IPS-NIHi11 (cell line): ENCODE data around the gene SNAI1.
"Not testable (repeated sequence)": the region's sequence is repeated elsewhere in the genome, so short reads cannot be mapped to it uniquely, and the experiment has no call there.

Experiments
- DNase-seq: peaks from one replicate; pipeline ENCODE4 v3.0.0; 2012; ENCODE audit warnings: mixed read lengths, low spot score

SNAI1 gene

GRCh38 chr20:49987015-49987867, 4.5 kb downstream of the SNAI1 start:
- no peak for DNase-seq

DNA sequence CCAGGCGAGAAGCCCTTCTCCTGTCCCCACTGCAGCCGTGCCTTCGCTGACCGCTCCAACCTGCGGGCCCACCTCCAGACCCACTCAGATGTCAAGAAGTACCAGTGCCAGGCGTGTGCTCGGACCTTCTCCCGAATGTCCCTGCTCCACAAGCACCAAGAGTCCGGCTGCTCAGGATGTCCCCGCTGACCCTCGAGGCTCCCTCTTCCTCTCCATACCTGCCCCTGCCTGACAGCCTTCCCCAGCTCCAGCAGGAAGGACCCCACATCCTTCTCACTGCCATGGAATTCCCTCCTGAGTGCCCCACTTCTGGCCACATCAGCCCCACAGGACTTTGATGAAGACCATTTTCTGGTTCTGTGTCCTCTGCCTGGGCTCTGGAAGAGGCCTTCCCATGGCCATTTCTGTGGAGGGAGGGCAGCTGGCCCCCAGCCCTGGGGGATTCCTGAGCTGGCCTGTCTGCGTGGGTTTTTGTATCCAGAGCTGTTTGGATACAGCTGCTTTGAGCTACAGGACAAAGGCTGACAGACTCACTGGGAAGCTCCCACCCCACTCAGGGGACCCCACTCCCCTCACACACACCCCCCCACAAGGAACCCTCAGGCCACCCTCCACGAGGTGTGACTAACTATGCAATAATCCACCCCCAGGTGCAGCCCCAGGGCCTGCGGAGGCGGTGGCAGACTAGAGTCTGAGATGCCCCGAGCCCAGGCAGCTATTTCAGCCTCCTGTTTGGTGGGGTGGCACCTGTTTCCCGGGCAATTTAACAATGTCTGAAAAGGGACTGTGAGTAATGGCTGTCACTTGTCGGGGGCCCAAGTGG, 5.3 kb downstream of the SNAI1 start:
- DNase-seq, result no peak

DNA sequence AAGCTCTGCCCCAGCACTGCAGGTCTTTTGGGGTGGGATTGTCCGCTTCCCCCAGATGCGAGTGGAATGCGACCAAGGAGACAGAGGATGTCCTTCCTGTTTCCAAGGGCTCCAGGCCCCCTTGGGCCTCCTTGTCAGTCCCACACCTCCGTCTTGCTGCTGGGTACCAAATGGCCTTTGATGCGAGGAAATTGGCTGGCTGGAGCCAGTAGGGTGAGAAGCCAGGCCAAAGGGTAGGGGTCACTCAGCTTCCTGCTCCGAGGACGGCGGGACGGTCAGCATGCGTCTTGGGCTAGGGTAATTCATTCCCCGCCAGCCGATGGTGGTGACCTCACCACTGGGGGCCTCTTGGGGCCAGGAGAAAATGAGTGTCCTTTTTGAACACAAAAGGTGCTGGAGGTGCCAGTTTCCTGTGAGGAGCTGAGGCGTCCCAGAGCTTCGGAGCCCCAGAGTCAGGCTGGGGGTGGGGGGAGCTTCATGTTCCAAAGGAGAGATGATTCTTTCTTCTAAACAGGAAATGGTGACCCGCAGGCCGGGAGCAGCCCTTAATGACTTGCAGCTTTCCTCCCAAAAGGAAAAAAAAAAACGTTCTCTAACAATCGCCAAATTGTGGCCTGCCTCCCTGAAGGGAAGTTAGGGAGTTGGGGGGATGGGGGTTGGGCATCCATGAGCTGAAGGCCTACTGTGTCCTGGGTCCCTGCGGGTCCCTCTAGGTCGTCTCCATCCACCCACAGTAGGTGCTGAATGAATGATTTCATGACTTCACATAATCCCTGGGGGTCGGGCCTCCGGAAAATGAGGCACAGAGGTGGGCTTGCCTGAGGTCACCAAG, 6.7 kb downstream of the SNAI1 start:
- DNase-seq, result peak; percentile 17

DNA sequence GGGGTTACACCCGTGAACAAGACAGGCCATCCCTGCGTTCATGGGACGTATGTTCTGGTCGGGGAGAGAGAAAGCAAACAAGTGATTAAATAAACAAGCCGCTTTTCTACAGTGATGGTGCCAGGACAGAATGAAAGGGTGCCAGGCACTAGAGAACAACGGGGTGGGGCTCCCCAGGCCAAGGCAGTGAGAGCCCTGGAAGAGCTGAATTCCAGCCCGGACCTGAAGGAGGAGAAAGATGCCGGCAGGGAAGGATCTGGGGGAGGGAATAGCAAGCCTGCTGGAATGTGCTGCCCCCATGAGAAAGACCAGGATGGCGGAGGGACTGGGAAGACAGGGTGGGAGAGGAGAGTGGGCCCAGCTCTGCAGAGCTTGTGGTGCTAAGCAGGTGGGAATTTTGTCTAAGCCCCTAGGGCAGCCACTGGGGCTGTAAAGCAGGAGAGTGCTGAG, 7.5 kb downstream of the SNAI1 start:
- no peak for DNase-seq

- DNase-seq, result no peak
Observed at GRCh38 chr20:49993301-49993751, 10.5 kb downstream of the SNAI1 start.

DNA sequence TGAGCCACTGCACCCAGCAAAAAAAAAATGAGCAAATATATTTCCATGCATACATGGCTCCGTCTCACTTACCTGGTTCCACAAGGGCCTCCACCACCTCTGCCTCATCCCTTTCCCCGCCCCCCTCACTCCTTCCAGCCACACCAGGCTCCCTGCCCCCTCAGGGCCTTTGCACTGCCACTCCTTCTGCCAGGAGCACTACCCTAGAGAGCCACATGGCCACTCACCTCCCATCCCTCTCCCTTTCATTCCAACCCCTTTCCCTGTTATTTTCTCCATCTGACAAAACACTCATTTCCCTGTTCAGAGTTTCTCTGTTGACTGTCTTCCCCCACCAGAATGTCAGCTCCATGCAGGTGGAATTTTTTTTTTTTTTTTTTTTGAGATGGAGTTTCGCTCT, 12.8 kb downstream of the SNAI1 start:
- no peak for DNase-seq

- DNase-seq, result not testable (repeated sequence)
Observed at GRCh38 chr20:49998478-49999188, 15.9 kb downstream of the SNAI1 start.

- no peak for DNase-seq
Observed at GRCh38 chr20:49999329-49999728, 16.5 kb downstream of the SNAI1 start.

DNA sequence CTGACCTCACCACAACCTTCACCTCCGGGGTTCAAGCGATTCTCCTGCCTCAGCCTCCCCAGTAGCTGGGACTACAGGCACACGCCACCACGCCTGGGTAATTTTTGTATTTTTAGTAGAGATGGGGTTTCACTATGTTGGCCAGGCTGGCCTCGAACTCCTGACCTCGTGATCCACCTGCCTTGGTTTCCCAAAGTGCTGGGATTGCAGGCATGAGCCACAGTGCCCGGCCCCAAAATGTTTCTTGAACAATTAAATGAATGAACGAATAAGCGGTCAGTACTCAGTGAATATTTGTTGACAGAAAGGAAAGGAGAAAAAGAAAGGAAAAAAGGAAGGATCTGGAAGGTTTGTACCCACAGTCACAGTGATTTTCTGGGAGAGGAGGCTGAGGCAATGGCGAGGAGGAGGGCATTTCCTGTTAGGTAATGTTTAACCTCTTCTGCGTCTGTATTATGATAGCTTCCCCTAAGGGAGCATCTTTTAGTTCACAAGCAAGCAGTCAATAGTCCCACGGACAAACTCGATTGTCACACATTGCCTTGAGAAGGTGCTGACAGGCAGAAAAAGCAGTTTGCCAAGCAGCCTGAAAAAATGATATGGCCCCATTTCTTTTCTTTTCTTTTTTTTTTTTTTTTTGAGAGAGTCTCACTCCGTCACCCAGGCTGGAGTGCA, 17.9 kb downstream of the SNAI1 start:
- not testable (repeated sequence) for DNase-seq

GRCh38 chr20:50001784-50002311, 19.1 kb downstream of the SNAI1 start:
- no peak for DNase-seq

DNA sequence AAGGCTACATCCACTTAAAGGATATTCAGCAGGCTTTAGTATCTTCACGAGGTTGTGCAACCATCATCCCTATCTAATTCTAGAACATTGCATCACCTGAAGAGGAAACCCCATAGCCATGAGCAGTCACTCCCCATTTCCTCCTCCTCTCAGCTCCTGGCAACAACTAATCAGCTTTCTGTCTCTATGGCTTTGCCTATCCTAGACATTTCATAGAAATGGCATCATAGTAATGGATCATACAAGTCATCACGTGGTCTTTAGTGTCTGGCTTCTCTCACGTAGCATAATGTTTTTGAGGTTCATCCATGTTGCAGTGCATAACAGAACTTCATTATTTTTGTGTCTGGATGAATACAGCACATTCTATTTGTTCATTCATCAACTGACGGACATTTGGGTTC, 20.5 kb downstream of the SNAI1 start:
- DNase-seq, result no peak

DNA sequence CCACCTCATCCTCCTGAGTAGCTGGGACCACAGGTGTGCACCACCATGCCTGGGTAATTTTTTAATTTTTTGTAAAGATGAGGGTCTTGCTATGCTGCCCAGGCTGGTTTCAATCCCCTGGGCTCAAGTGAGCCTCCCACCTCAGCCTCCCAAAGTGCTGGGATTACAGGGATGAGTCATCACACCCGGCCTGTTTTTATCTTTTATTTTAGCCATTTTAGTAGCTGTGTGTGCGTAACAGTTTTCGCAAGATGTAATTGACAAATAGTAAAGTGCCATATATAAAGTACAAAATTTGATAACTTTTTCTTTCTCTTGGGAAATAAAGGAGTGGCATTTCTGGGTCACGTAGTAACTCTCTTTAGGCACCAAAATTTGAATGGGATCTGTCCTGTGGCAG, 21.4 kb downstream of the SNAI1 start:
- no peak for DNase-seq

DNA sequence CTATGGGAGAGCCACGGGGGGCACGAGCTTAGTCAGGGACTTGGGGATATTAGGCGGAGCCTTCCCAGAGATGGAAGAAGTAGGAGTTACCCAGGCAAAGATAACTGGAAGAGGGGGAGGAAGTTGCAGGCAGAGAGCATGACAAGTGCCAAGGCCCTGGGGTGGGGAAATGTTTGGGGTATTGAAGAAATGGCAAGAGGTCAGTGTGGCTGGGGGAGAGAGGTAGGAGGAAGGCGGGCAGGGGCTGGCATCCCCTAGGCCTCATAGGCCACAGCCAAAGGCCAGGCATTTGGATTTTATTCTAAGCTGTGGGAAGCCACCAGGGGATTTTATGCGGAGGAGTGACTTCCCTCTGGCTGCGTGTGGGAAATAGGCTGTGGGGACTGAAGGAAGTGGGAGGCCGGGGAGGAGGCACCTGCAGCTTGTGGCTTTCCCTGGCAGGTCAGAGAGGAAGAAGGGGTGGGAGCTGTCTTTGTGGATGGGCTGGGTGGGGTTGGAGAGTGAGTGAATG, 22.7 kb downstream of the SNAI1 start:
- no peak for DNase-seq

DNA sequence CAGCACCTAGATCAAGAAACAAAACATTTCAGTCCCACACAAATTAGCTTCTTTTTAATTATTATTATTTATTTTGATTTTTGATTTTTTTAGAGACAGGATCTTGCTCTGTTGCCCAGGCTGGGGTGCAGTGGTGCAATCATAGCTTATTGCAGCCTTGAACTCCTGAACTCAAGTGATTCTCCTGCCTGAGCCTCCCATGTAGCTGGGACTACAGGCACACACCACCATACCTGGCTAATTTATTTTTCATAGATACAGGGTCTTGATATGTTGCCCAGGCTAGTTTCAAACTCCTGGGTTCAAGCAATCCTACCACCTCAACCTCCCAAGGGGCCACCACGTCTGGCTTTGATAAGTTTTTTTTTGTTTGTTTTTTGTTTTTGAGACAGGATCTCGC, 24.6 kb downstream of the SNAI1 start:
- DNase-seq, result no peak

GRCh38 chr20:50008007-50008406, 25.2 kb downstream of the SNAI1 start:
- no peak for DNase-seq

GRCh38 chr20:50009521-50010454, 27.0 kb downstream of the SNAI1 start:
- peak; percentile 72 for DNase-seq

- not testable (repeated sequence) for DNase-seq
Observed at GRCh38 chr20:50011597-50011996, 28.8 kb downstream of the SNAI1 start.

- no peak for DNase-seq
Observed at GRCh38 chr20:50012282-50013263, 29.8 kb downstream of the SNAI1 start.
